ENCODE results near the gene HINT3. TPM values are rescaled to one million over a fixed set of nuclear protein-coding genes. Genes with fewer than 3 reads are reported as not detected.

HINT3 gene
- total RNA-seq, 4 donors from 2014 or later: 20.9 to 42.6 (median 28.9) TPM

DNA sequence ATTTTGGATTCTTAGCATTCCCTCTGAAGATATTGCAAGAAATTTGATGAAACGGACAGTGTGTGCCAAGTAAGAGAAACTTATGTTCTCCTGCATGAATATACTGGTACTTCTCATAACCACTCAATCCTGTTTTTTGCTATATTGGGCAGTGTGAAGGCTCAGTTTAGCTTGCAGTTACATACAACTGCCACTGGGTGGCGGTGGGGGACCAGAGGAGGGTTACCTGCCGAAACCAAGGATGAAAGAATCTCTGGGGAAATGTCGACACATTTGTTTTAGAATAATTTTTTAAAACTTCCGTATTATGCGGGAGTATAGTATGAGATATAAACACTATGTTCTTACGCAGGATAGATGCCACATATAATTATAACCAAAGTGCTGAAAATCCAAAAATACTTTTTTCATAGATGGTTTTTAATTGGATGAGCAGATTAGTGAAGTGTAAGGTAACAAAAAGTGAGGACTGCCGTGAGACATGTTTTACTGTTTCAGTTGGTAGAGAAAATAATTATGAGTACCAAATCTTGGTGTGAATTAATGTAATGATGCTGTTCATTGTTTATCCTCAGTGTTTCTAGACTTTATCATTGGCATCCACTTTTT lies 39.5 kb downstream of the HINT3 start:
- 8 to 9% methylated on average over 8 of the region's 8 CpGs for WGBS, 2 donors
- TF ChIP-seq, protein P1, sequence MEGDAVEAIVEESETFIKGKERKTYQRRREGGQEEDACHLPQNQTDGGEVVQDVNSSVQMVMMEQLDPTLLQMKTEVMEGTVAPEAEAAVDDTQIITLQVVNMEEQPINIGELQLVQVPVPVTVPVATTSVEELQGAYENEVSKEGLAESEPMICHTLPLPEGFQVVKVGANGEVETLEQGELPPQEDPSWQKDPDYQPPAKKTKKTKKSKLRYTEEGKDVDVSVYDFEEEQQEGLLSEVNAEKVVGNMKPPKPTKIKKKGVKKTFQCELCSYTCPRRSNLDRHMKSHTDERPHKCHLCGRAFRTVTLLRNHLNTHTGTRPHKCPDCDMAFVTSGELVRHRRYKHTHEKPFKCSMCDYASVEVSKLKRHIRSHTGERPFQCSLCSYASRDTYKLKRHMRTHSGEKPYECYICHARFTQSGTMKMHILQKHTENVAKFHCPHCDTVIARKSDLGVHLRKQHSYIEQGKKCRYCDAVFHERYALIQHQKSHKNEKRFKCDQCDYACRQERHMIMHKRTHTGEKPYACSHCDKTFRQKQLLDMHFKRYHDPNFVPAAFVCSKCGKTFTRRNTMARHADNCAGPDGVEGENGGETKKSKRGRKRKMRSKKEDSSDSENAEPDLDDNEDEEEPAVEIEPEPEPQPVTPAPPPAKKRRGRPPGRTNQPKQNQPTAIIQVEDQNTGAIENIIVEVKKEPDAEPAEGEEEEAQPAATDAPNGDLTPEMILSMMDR (IDR thresholded peaks at IDR 0.05): peak in 1 of 3 donors; percentile 76
- no peak for TF ChIP-seq POLR2A (IDR thresholded peaks at IDR 0.05)
- DNase-seq (ENCODE audit: low spot score in 2 of 2): peak; percentile 28 to 87
- intact Hi-C loops (cut with DNase I; ENCODE audit: low total_unique reads): no loop called here
- H3K4me3 ChIP-seq (ENCODE audit: low read depth, poor library complexity, severe bottlenecking): no peak overlapping the region

GRCh38 chr6:126002755-126003679 lies 46.4 kb downstream of the HINT3 start:
- 92 to 93% methylated on average over 8 of the region's 8 CpGs for WGBS, 2 donors
- DNase-seq (ENCODE audit: low spot score in 2 of 2): no peak
- H3K4me3 ChIP-seq (ENCODE audit: low read depth, poor library complexity, severe bottlenecking): no peak overlapping the region
- intact Hi-C loops (cut with DNase I; ENCODE audit: low total_unique reads): no loop called here
- TF ChIP-seq, protein P1 (IDR thresholded peaks at IDR 0.05): no peak
- no peak for TF ChIP-seq POLR2A (IDR thresholded peaks at IDR 0.05)

GRCh38 chr6:126007800-126008199 lies 51.2 kb downstream of the HINT3 start:
- no peak for DNase-seq (ENCODE audit: low spot score in 2 of 2)
- no peak overlapping the region for H3K4me3 ChIP-seq (ENCODE audit: low read depth, poor library complexity, severe bottlenecking)
- intact Hi-C loops (cut with DNase I; ENCODE audit: low total_unique reads): no loop called here
- no peak for TF ChIP-seq POLR2A (IDR thresholded peaks at IDR 0.05)
- TF ChIP-seq, protein P1 (IDR thresholded peaks at IDR 0.05): no peak

- TF ChIP-seq, protein P1 (IDR thresholded peaks at IDR 0.05): no peak
- no peak for TF ChIP-seq POLR2A (IDR thresholded peaks at IDR 0.05)
- intact Hi-C loops (cut with DNase I; ENCODE audit: low total_unique reads): no loop called here
- WGBS, 2 donors: 78 to 81% methylated on average over 4 of the region's 4 CpGs
- no peak for DNase-seq (ENCODE audit: low spot score in 2 of 2)
- no peak overlapping the region for H3K4me3 ChIP-seq (ENCODE audit: low read depth, poor library complexity, severe bottlenecking)
These were observed 53.5 kb downstream of the HINT3 start for GRCh38 chr6:126010040-126010439.

DNA sequence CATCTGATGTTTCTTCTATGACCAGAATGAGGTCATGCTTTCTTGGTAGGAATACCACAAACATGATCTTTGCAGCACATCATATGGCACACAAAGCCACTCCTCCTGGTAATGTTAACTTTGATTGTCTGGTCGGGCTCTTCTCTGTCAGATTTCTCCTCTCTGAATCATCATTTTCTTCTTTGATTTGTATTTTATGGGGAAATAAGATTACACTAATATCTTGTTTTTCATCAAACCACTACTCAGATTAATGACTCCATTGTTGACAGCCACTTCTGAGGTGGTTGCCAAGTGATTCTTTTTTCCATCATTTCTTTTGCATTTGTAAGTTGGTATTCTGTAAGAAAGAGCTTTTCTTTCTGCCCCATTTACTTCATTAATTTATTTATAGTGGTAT lies 59.3 kb downstream of the HINT3 start:
- intact Hi-C loops (cut with DNase I; ENCODE audit: low total_unique reads): no loop called here
- DNase-seq (ENCODE audit: low spot score in 2 of 2): no peak
- TF ChIP-seq, protein P1 (IDR thresholded peaks at IDR 0.05): no peak
- TF ChIP-seq POLR2A (IDR thresholded peaks at IDR 0.05): no peak
- H3K4me3 ChIP-seq (ENCODE audit: low read depth, poor library complexity, severe bottlenecking): no peak overlapping the region
- 43 to 59% methylated on average over 1 of the region's 1 CpG for WGBS, 2 donors
